Islet of Langerhans (tissue), 1 donor: ENCODE data around the gene DNAJA3.

Experiments
- FAIRE-seq: peaks from one replicate; lab custom pipeline; 2011; peaks lifted over from hg19 to GRCh38; lab: Jason Lieb, UNC

DNAJA3 gene

DNA sequence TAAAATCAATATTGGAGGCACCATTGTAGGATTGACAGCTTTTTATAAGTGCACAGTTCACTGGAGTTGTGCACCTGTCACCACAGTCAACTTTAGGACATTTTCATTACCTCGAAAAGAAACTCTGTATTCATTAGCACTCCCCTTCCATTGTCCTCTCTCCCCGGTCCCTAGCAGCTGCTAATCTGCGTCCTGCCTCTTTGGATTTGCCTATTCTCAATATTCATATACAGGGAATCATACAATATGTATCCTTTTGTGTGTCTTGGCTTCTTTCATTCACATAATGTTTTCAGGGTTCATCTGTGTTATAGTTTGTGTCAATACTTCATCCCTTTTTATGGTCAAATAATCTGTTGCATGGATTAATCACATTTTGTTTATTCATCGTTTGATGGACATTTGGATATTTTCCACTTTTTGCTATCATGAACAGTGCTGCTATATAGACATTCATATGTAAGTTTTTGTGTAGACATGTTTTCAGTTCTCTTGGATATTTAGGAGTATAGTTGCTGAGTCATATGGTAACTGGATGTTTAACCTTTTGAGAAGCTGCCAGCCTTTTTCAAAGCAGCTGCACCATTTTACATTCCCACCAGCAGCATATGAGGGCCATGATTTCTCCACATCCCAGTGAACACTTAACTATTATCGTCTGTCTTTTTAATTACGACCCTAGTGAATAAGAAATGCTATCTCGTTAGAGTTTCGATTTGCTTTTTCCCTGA, 9.8 kb downstream of the DNAJA3 start:
- FAIRE-seq, result no peak

DNA sequence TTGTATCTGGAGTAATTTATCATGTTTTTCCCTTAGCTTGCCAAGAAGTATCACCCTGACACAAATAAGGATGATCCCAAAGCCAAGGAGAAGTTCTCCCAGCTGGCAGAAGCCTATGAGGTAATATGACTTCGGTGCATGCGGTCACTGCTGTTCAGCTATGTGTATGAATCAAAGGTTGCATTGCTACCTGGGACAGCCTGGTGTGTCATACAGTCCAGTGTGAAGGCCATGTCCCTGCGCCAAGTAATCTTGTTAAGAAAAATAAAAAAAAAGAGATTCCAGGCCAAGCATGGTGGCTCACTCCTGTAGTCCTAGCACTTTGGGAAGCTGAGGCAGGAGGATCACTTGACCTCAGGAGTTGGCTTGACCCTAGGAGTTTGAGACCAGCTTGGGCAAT, 11.7 kb downstream of the DNAJA3 start:
- no peak for FAIRE-seq

DNA sequence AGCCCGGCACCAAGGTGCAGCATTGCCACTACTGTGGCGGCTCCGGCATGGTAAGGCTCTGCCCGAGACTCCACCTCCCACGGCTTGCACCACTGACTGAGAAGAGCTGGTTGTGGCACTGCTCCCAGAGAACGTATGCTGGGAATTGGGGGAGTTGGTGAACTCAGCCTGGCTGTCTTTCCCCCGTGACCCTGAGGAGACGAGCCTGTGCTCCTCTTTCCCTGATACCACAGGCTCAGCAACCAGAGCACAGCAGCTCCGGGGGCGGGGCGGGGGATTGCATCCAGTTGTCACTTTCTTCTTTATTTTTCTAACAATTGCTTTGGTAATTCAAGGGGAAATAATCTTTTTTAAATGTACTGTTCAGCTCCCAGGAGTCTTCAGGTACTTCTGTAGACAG, 16.7 kb downstream of the DNAJA3 start:
- FAIRE-seq, result no peak

DNA sequence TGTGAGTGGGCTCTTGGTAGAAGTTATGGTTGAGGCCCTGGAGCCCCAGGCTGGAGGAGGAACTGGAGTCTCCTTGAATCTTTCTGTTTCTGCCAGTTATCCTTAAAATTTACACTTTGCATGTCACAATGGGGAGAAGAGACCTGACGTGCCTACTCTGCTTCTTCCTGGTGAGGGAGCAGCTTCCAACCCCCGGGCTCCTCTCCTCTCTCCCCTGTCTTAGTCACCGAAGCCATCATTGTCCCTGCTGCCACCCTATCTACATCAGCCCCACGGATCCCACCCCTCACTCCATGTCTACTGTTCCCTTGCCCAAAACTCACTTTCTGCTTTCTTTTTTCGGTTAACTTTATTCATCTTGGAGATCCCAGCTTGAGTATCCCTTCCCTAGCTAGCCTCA, 17.6 kb downstream of the DNAJA3 start:
- FAIRE-seq, result no peak

DNA sequence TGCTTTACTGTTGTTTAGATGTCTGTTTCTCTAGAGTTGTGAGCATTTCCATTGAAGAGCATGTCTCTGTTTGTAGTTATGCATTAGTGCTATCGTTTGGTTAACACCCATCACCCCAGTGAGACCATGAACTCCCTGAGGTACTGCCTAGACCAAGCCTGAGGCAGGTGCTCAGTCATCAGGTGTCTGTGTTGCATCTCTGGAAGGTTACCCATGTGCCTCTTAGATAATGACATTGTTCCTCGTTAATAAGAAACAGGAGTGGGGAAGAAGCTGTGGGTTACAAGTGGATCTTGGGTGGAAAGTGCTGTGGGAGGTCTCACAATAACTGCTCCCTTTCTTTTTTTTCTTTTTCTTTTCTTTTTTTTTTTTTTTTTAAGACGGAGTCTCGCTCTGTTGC, 18.3 kb downstream of the DNAJA3 start:
- FAIRE-seq, result no peak

DNA sequence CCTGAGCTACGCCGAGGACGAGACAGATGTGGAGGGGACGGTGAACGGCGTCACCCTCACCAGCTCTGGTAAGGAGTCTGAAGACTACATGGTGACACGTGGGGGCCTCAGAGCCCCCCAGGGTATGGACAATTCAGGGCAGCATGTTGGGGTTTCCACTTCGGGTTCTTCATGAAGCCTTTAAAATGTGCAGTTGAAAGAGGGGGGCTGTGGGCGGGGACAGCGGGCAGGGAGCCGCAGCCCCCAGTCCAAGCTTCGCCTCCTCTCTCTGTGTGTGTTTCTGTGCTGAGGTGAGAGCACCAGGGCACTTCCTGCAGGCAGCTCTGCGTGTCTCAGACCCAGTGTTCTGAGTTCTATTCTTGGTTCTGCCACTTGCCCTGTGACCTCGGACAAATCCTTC, 24.8 kb downstream of the DNAJA3 start:
- no peak for FAIRE-seq

DNA sequence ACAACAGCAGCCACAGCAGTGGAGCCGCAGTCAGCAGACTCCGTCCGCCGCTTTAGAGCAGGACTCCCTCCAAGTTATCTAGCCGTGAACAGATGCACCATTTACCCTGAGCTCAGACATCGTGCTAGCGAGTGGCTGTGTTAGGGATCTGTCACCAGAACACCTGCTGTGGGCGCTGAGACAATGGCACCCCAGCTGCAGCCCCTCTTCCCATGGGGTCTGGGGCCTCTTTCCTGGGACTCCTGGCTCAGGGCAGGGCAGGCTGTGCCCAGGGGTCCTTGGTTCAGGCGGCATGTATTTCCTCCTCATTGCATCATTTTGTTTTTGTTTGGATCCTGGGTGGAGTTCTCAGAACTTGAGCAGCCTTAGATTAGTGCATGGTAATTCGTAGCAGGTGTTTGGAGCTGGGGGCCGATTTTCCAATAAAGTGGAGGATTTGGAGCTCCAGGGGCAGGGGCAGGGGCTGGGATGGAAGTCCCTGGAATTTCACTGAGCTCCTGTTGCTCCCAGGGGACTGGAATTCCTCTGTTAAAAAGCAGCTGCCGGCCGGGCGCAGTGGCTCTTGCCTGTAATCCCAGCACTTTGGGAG, 25.4 kb downstream of the DNAJA3 start:
- no peak for FAIRE-seq

DNA sequence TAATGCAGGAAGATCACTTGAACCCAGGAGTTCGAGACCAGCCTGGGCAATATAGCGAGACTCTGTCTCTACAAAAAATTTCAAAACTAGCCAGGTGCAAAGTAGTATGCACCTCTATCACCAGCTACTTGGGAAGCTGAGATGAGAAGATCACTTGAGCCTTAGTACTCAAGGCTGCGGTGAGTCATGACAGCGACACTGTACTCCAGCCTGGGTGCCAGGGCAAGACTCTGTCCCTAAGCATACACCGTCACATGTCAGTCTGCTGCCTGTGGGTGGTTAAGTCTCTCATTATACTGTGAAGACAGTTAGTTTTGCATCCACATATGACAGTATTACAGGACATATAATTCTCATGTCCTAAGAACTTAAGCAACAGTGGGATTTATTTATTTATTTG, 27.0 kb downstream of the DNAJA3 start:
- no peak for FAIRE-seq

DNA sequence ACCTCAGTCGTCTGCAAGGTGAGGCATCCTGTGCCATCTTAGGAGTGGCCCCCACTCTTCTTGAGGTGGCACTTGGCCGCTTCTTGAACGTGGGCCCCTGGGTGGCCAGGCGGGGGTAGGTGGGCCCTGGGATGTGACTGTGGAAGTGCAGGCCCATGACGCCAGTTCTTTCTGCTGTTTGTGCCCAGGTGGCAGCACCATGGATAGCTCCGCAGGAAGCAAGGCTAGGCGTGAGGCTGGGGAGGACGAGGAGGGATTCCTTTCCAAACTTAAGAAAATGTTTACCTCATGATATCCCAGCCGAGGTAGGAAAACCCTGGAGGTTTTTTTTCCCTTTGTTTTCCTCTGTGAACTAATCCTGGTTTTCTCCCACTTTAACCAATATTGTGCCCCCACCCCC, 29.0 kb downstream of the DNAJA3 start:
- no peak for FAIRE-seq

DNA sequence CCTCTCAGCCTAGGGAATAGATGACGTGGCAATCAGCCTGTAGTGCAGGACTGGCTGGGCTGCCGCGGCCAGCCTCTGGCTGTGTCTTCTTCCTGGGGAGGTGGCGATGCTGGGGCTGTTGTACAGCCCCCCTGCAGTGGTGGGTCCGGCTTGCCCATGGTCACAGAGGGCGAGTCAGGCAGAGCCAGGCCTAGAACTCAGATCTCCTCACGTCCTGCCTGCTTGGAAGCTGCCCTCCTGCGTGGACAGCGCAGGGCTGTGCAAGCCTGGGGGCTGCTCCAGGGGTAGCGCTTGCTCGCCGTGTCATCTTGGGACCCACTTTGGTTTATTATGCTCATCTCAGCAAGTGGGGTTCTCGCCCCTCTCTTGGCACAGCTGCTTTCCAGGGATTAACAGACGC, 29.4 kb downstream of the DNAJA3 start:
- FAIRE-seq, result no peak

DNA sequence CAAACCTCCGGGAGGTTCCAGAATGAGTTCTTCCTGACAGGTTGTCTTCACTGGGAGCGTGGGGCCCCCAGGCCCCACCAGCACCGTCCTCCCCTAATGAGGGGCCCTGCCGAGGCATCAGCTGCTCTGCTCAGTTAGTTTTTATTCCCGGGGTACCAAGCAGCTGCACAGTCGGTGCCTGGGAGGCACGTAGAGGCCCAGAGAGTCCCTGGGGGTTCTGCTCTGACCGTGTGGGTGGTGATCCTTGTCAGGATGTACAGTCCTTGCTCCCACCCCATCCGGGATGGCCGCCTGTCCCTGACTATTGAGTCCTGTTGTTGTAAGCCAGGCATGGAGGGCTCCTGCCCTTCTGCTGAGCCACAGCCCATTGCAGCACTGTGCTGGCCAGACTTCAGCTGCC, 30.3 kb downstream of the DNAJA3 start:
- no peak for FAIRE-seq

DNA sequence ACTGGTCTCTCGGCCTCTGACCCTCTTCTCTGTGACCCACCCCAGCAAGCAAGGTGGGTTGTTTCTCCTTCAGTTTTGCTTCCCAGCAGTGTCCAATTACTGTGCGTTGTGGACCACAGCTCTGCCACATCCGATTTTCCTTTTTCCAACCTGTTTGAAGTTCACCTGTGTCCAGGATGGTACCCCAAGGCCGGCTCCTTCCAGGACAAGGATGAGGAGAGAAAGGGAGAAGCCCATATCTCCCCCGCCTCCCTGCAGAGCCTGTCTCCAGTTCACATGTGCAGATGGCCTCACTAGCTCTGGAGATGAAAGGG, 35.2 kb downstream of the DNAJA3 start:
- no peak for FAIRE-seq

DNA sequence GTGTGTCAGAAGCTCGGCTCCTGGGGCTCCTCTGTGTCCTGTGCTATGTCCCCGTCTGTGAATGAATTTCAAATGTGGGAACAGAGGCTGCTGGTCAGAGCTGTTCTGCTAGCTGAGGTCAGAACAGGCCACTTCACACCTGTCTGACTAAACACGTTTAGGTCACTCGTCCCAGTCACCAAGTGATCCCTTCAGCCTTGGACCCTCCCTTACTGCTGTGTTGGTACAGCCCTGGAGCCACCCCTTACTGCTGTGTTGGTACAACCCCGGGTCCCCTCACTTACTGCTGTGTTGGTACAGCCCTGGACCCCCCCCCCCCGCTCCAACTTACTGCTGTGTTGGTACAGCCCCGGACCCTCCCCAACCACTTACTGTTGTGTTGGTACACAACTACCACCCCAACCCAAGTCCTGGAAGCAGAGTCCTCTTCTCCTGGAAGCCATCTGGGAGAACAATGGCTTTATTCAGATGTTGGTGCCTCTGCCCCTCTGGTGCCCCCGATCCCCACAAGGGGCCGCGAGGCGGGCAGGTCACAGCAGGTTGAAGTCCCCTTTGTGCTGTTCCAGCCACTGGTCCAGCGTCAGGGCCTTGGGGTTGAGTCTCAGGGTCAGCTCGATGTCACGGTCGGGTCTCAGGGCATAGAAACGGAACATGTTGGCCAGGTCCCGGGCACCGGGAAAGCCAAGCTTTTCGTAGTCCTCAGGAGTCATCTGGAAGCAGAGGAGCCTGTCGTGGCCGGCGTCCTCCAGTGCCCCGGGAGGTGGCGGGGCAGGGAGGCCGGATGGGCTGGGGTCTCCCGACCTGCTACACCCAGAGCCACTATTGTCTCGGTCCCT, 35.8 kb downstream of the DNAJA3 start:
- FAIRE-seq, result no peak

DNA sequence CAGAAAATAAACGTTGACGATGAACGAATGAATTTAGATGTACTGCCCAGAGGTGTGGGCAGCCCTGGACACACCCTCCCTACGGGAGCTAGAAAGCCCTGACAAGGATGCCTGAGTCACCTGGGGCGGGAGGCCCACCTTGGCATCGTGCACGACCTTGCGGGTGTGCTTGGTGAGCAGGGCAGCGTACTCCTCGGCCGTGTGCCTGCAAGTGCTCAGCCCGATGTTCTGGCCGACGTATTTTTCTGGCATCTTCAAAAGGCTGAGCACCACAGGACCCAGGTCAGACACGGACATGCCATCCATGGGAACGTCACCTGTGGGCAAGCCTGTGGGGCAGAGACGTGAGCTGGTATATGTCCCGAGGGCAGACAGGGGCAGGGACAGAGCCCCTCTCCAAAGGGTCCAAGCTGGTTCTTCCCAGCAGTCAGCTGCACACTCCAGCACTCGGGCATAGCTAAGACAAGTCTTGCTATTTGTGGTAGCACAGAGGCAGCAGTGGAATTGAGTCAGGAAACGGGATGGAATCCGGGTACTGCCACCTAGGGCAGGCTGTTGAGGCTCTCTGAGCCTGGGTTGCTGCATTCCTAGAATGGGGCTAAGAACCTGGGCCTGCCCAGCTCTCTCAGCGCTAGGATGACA, 38.0 kb downstream of the DNAJA3 start:
- FAIRE-seq, result no peak

DNA sequence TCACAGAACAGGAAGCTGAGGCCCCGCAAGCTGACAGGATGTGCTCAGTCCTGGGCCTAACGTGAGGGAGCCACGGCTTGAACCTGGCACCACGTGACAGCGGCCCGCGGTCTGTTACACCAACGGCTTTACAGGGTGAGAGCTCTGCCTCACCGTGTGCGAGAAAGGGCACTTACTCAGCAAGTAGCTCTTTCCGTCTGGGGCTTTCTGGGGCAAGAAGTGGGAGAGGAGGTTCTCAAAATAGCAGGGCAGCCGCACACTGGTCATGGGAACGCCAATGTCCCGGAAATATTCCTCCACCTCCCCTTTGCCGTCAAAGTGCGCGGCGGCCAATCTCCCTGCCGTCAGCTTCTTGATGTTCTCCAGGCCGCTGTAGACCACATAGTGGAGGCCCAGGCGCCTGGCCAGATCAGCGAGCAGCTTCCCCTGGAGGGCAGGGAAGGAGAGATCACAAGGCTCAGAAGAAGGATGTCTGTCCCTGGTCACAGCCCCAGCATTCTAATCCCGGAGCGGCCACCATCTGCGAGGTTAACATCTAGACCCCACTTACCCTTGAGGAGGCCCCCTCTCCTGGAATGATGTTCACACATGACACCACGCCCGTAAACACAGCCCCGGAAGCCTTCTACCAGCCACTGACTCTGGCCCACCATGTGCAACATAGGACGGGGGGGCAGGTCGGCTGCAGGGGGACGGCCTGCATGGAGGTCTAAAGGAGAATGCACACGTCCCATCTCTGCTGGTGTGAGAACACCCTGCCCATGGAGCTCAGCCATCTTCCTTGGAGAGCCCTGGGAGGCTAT, 40.5 kb downstream of the DNAJA3 start:
- FAIRE-seq, result no peak

DNA sequence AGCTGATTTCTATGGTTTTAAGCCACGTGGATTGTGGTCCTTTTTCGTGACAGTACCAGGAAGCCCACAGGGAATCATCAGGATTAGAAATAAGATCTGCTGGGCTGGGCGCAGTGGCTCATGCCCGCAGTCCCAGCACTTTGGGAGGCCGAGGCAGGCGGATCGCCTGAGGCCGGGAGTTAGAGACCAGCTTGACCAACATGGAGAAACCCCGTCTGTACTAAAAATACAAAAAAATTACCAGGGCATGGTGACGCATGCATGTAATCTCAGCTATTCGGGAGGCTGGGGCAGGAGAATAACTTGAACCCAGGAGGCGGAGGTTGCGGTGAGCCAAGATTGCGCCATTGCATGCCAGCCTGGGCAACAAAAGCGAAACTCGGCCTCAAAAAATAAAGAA, 42.2 kb downstream of the DNAJA3 start:
- no peak for FAIRE-seq

DNA sequence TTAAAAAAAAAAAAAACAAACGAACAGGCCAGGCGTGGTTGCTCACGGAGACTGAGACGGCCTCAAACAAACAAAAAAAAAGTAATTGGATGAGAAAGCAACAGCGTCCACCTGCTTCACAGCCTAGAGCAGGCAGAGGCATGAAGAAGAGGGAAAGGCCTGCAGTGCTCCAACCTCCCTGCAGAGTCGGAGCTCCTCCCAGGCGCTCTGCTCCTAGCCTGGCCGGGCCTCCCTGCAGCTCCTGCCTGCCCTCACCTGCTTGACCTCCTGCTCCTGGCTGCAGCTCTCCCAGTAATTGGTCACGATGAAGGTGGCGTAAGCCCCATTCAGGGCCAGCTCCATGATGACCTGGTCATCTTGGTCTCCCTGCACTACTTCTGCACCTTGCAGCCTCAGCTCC, 43.3 kb downstream of the DNAJA3 start:
- no peak for FAIRE-seq

DNA sequence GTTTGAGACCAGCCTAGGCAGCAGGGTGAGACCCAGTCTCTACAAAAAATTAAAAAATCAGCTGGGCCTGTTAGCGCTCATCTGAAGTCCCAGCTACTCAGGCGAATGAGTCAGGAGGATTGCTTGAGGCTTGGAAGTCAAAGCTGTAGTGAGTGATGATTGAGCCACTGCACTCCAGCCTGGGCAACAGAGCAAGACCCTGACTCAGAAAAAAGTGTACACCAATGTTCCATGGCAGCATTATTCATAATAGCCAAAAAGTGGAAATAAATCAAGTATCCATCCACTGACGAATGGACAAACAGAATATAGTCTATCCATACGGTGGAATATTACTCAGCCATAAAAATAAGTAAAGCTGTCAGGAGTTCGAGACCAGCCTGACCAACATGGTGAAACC, 46.2 kb downstream of the DNAJA3 start:
- no peak for FAIRE-seq

DNA sequence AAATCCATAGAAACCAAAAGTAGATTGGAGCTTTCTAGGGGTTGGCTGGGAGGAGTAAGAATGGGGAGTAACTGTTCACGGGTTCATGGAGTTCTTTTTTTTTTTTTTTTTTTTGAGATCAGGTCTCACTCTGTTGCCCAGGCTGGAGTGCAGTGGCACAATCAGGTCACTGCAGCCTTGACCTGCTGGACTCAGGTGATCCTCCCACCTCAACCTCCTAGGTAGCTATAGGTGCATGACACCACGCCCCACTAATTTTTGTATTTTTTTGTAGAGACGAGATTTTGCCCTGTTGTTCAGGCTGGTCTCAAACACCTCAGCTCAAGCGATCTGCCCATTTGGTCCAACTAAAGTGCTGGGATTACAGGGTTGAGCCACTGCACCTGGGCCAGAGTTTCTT, 47.2 kb downstream of the DNAJA3 start:
- FAIRE-seq, result no peak

DNA sequence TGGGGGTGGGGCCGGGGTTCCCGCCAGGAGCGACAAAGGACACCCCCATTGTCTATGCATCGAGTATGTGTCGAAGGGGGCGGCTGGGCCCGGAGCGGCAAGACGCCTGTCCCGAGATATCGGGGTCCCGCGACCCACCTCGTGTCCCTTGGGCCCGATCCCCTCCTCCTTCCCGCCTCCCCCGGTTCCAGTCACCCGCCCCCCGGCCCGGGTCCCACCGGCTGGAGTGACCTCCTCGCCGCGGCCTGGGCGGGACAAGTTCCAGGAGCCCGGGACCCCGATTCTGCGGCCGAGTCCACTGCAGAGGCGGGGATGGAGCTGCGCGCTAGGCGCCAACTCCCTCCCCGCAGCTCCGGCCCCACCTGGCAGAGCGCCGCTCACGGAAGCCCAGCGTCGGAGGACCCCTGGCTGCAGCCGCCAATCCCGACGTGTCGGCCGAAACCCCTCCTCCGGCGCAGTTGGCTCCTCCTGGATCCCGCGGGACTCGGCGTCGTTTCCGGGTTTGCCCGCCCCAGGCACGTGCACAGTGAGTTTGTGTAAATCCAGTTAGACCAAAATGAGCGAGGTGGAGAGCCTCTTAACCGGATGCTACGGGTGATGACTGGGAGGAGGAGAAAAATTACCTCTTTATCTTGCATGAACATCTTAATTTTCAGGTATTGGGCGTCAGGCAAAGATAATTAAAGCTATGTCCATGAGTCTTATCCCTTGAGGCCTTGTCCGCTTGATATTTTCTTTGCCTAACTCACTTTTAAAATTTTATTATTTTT, 48.7 kb downstream of the DNAJA3 start, which contains the start of gene NMRAL1:
TSS of gene NMRAL1 (minus strand) at position 434 of the 770 bp plus-strand sequence. CDS start 493 bp downstream, outside the sequence.
- no peak for FAIRE-seq
